IMR-90 (cell line): Measurements from ENCODE around the gene PRKAG2. TPM values are rescaled to one million over a fixed set of nuclear protein-coding genes. Genes with fewer than 3 reads are reported as not detected.

Experiments
- ATAC-seq: fragments of 200-7000 bp; cut with Tn5 transposase; 2 replicates; pipeline ENCODE4 v1.9.1; 2020; ENCODE audit warnings: low read depth, mild to moderate bottlenecking, moderate library complexity
- BruUV-seq: library from RNA; stranded (reverse); fragments of 400-500 nt; replicated peaks from 2 replicates; lab custom pipeline; 2021; lab: Mats Ljungman, UMichigan
- CTCF ChIA-PET: fragments of 300-600 bp; formaldehyde crosslinking; extraction: SDS; loops from one replicate; lab custom pipeline; 2021; ENCODE audit warnings: antibody characterized with exemption; lab: Yijun Ruan, JAX
- POLR2A ChIA-PET: fragments of 300-600 bp; sonication (Branson Sonifier 250); formaldehyde crosslinking; loops from one replicate; lab custom pipeline; 2022; ENCODE audit warnings: antibody characterized with exemption; ENCODE audit not compliant: unreplicated experiment; lab: Charles Lee
- DNase-seq: peaks from one replicate; pipeline ENCODE4 v3.0.0; 2013
- H2AFZ ChIP-seq: replicated peaks from 2 replicates; pipeline ENCODE3; 2013; ENCODE audit warnings: low read length, mild to moderate bottlenecking; ENCODE audit not compliant: poor library complexity
- H2AK5ac ChIP-seq: 2 replicates; pipeline ENCODE4 v1.6.1; 2013; ENCODE audit warnings: low read depth, low read length, inconsistent platforms
- H2AK9ac ChIP-seq: replicated peaks from 2 replicates; pipeline ENCODE3; 2013; ENCODE audit warnings: mild to moderate bottlenecking, low read depth, low read length, moderate library complexity; ENCODE audit not compliant: poor library complexity
- H2BK120ac ChIP-seq: 2 replicates; pipeline ENCODE4 v1.6.1; 2013; ENCODE audit warnings: low read depth, low read length, inconsistent platforms
- H2BK15ac ChIP-seq: 3 replicates; pipeline ENCODE4 v1.6.1; 2013; ENCODE audit warnings: low read depth, low read length, inconsistent platforms
- H2BK20ac ChIP-seq: 2 replicates; pipeline ENCODE4 v1.6.1; 2013; ENCODE audit warnings: low read depth, mild to moderate bottlenecking, inconsistent platforms, low read length, moderate library complexity
- H2BK5ac ChIP-seq: 2 replicates; pipeline ENCODE4 v1.6.1; 2013; ENCODE audit warnings: mild to moderate bottlenecking, low read depth, low read length, inconsistent platforms; ENCODE audit not compliant: poor library complexity, severe bottlenecking
- H3K14ac ChIP-seq: replicated peaks from 2 replicates; pipeline ENCODE4 v1.6.1; 2013; ENCODE audit warnings: low read depth, low read length, inconsistent platforms
- H3K18ac ChIP-seq: 2 replicates; pipeline ENCODE4 v1.6.1; 2013; ENCODE audit warnings: low read depth, low read length, control low read depth
- H3K23ac ChIP-seq: 2 replicates; pipeline ENCODE4 v1.6.1; 2013; ENCODE audit warnings: low read depth, low read length, inconsistent platforms
- H3K27ac ChIP-seq: 2 replicates; pipeline ENCODE4 v1.5.1; 2013; ENCODE audit warnings: mild to moderate bottlenecking, control low read depth, low read length; ENCODE audit not compliant: insufficient read depth
- H3K27me3 ChIP-seq: 2 replicates; pipeline ENCODE4 v1.6.1; 2013; ENCODE audit warnings: low read length; ENCODE audit not compliant: control insufficient read depth, insufficient read depth
- H3K36me3 ChIP-seq: 2 replicates; pipeline ENCODE4 v1.6.1; 2013; ENCODE audit warnings: low read length, mixed read lengths; ENCODE audit not compliant: control insufficient read depth, insufficient read depth
- H3K4ac ChIP-seq: 2 replicates; pipeline ENCODE4 v1.6.1; 2013; ENCODE audit warnings: low read depth, low read length, inconsistent platforms
- H3K4me1 ChIP-seq: 2 replicates; pipeline ENCODE4 v1.6.1; 2013; ENCODE audit warnings: low read length, mixed read lengths; ENCODE audit not compliant: control insufficient read depth, insufficient read depth
- H3K4me2 ChIP-seq: 2 replicates; pipeline ENCODE4 v1.6.1; 2013; ENCODE audit warnings: low read depth, mild to moderate bottlenecking, control low read depth, low read length, moderate library complexity
- H3K4me3 ChIP-seq: 2 replicates; pipeline ENCODE4 v1.5.1; 2013; ENCODE audit warnings: low read depth, mild to moderate bottlenecking, control low read depth, low read length, moderate library complexity; ENCODE audit not compliant: insufficient read depth
- H3K56ac ChIP-seq: 2 replicates; pipeline ENCODE4 v1.6.1; 2013; ENCODE audit warnings: low read length, inconsistent platforms; ENCODE audit not compliant: insufficient read depth; ENCODE audit errors: extremely low read depth
- H3K79me1 ChIP-seq, 2 experiments: 2 replicates each; pipeline ENCODE4 v1.6.1; 2013; ENCODE audit warnings: low read length in 2 of 2, inconsistent platforms in 1 of 2, low read depth in 1 of 2
- H3K9ac ChIP-seq: 2 replicates; pipeline ENCODE4 v1.6.1; 2013; ENCODE audit warnings: low read depth, low read length, control low read depth
- H3K9me1 ChIP-seq: 2 replicates; pipeline ENCODE4 v1.6.1; 2013; ENCODE audit warnings: low read length, inconsistent platforms; ENCODE audit not compliant: insufficient read depth
- H3K9me3 ChIP-seq: 2 replicates; pipeline ENCODE4 v1.6.1; 2013; ENCODE audit warnings: low read length; ENCODE audit not compliant: control insufficient read depth, insufficient read depth
- H4K20me1 ChIP-seq: 2 replicates; pipeline ENCODE4 v1.6.1; 2013; ENCODE audit warnings: low read length, inconsistent platforms; ENCODE audit not compliant: insufficient read depth
- H4K5ac ChIP-seq: 2 replicates; pipeline ENCODE4 v1.6.1; 2013; ENCODE audit warnings: mild to moderate bottlenecking, low read depth, low read length, control low read depth
- H4K8ac ChIP-seq, 2 experiments: 2 replicates each; pipeline ENCODE4 v1.6.1; 2013; ENCODE audit warnings: low read depth in 2 of 2, low read length in 2 of 2, control low read depth in 1 of 2, inconsistent platforms in 1 of 2
- H4K91ac ChIP-seq: 2 replicates; pipeline ENCODE4 v1.6.1; 2013; ENCODE audit warnings: low read depth, low read length, inconsistent platforms; ENCODE audit not compliant: insufficient read depth
- BHLHE40 ChIP-seq: fragments of 150-350 bp; IDR thresholded peaks from 2 replicates; pipeline ENCODE4 v1.6.1; 2016; ENCODE audit warnings: mild to moderate bottlenecking, low read depth, low read length
- CEBPB ChIP-seq: IDR thresholded peaks from 2 replicates; pipeline ENCODE4 v1.6.1; 2012; ENCODE audit warnings: low read depth, low read length, improper control_type of control experiment
- CHD1 ChIP-seq: IDR thresholded peaks from 2 replicates; pipeline ENCODE4 v1.6.1; 2012; ENCODE audit warnings: low read depth, low read length, improper control_type of control experiment
- FOS ChIP-seq: fragments of 150-350 bp; IDR thresholded peaks from 2 replicates; pipeline ENCODE4 v1.6.1; 2016; ENCODE audit warnings: low read depth, low read length
- MAZ ChIP-seq: IDR thresholded peaks from 2 replicates; pipeline ENCODE4 v1.6.1; 2012; ENCODE audit warnings: low read depth, mild to moderate bottlenecking, low read length, improper control_type of control experiment, moderate library complexity, borderline replicate concordance
- MXI1 ChIP-seq: IDR thresholded peaks from 2 replicates; pipeline ENCODE4 v1.6.1; 2012; ENCODE audit warnings: low read depth, mild to moderate bottlenecking, low read length, moderate library complexity, borderline replicate concordance
- NFE2L2 ChIP-seq: fragments of 150-350 bp; IDR thresholded peaks from 2 replicates; pipeline ENCODE4 v1.6.1; 2016; ENCODE audit warnings: low read depth, mild to moderate bottlenecking, low read length
- POLR2A ChIP-seq: IDR thresholded peaks from 2 replicates; pipeline ENCODE4 v1.6.1; 2012; ENCODE audit warnings: mild to moderate bottlenecking, low read depth, low read length
- RAD21 ChIP-seq: IDR thresholded peaks from 2 replicates; pipeline ENCODE4 v1.6.1; 2012; ENCODE audit warnings: low read length, improper control_type of control experiment
- RFX5 ChIP-seq: IDR thresholded peaks from 2 replicates; pipeline ENCODE4 v1.8.0; 2012; ENCODE audit warnings: low read depth, mild to moderate bottlenecking, low read length, moderate library complexity
- SMC3 ChIP-seq: fragments of 150-350 bp; IDR thresholded peaks from 2 replicates; pipeline ENCODE4 v1.6.1; 2016; ENCODE audit warnings: low read depth, mild to moderate bottlenecking, antibody characterized with exemption, low read length, moderate library complexity
- dilution Hi-C: fragments of 300-500 bp; cut with HindIII; formaldehyde crosslinking; loops from one replicate; pipeline ENCODE4 v1.14.3; 2018; ENCODE audit warnings: low sequenced_read_pairs; ENCODE audit not compliant: unreplicated experiment
- in situ Hi-C: fragments of 300-500 bp; cut with MboI; formaldehyde crosslinking; loops from 3 replicates; pipeline ENCODE4 v1.14.3; 2019; ENCODE audit warnings: low sequenced_read_pairs, inconsistent platforms, mixed read lengths
- intact Hi-C: fragments of 100-400 bp; cut with micrococcal nuclease; formaldehyde crosslinking; loops from 2 replicates; pipeline ENCODE4 v1.10.0; 2022
- polyA plus RNA-seq, 3 experiments: library from polyadenylated mRNA; depleted of rRNA; stranded (reverse); fragments of >200 nt; gene quantifications; 2 replicates each; pipeline ENCODE4 v1.2.3, GENCODE V29; 2012; ENCODE audit warnings: low replicate concordance in 1 of 3
- total RNA-seq: library from RNA; depleted of rRNA; stranded (reverse); fragments of >200 nt; gene quantifications from 2 replicates; pipeline ENCODE4 v1.2.3, GENCODE V29; 2012
- TF ChIP-seq, protein P1 (sequence below): fragments of 150-350 bp; IDR thresholded peaks from 2 replicates; pipeline ENCODE4 v1.6.1; 2016; ENCODE audit warnings: low read depth, mild to moderate bottlenecking, low read length, moderate library complexity, borderline replicate concordance
- TF ChIP-seq, protein P2 (sequence below): fragments of 150-350 bp; IDR thresholded peaks from 2 replicates; pipeline ENCODE4 v1.6.1; 2017; ENCODE audit warnings: mild to moderate bottlenecking, antibody characterized with exemption, low read length, low read depth

Gene PRKAG2
- total and polyA plus RNA-seq, 2 of the 4 experiments (the other 2 are of a cell fraction): 15.4 to 21.6 TPM

DNA sequence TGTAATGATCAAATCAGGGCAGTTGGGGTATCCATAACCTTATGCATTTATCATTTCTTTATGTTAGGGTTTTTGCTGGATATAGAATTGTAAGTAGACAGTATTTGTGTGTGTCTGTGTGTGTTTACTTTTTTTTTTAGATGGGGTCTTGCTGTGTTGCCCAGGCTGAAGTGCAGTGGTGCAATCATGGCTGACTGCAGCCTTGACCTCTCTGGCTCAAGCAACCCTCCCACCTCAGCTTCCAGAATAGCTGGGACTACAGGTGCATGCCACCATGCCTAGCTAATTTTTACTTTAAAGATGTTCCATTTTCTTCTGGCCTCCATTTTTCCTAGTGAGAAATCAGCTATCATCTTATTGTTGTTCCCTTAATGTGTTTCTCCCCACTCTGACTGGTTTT is 347.1 kb downstream of the PRKAG2 start:
- H3K9ac ChIP-seq: no peak overlapping the region
- ATAC-seq (no peak), DNase-seq (no peak)
- no peak overlapping the region for H2BK20ac ChIP-seq
- no TSS peak for BruUV-seq
- no peak overlapping the region for H3K56ac ChIP-seq
- H3K14ac ChIP-seq: no peak overlapping the region
- no peak overlapping the region for H3K4ac ChIP-seq
- no peaks in the 10 kb centered on the region for H4K20me1 ChIP-seq
- in situ Hi-C loops: no loop called here
- ChIA-PET CTCF (no interaction called here), POLR2A (no interaction called here)
- no peak overlapping the region for H3K18ac ChIP-seq
- H4K5ac ChIP-seq: no peak overlapping the region
- no peak for TF ChIP-seq SMC3
- TF ChIP-seq FOS: no peak
- no peak for TF ChIP-seq MAZ
- TF ChIP-seq CEBPB: no peak
- TF ChIP-seq POLR2A: no peak
- TF ChIP-seq CHD1: no peak
- TF ChIP-seq RFX5: no peak
- TF ChIP-seq MXI1: no peak
- TF ChIP-seq RAD21: no peak
- TF ChIP-seq, protein P1, sequence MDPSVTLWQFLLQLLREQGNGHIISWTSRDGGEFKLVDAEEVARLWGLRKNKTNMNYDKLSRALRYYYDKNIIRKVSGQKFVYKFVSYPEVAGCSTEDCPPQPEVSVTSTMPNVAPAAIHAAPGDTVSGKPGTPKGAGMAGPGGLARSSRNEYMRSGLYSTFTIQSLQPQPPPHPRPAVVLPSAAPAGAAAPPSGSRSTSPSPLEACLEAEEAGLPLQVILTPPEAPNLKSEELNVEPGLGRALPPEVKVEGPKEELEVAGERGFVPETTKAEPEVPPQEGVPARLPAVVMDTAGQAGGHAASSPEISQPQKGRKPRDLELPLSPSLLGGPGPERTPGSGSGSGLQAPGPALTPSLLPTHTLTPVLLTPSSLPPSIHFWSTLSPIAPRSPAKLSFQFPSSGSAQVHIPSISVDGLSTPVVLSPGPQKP: no peak
- TF ChIP-seq NFE2L2: no peak
- TF ChIP-seq BHLHE40: no peak
- TF ChIP-seq, protein P2, sequence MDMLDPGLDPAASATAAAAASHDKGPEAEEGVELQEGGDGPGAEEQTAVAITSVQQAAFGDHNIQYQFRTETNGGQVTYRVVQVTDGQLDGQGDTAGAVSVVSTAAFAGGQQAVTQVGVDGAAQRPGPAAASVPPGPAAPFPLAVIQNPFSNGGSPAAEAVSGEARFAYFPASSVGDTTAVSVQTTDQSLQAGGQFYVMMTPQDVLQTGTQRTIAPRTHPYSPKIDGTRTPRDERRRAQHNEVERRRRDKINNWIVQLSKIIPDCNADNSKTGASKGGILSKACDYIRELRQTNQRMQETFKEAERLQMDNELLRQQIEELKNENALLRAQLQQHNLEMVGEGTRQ: no peak
- peaks cover 14% of the 10 kb centered on the region for H3K9me3 ChIP-seq
- H2BK120ac ChIP-seq: no peak overlapping the region
- no peak overlapping the region for H3K4me3 ChIP-seq
- dilution Hi-C loops: no loop called here
- H4K91ac ChIP-seq: no peak overlapping the region
- no peak overlapping the region for H3K27ac ChIP-seq
- H2AK9ac ChIP-seq: no peak overlapping the region
- H3K23ac ChIP-seq: no peak overlapping the region
- no peaks in the 10 kb centered on the region for H3K27me3 ChIP-seq
- no peaks in the 10 kb centered on the region for H3K9me1 ChIP-seq
- H3K4me2 ChIP-seq: no peak overlapping the region
- H3K36me3 ChIP-seq: no peaks in the 10 kb centered on the region
- H2BK15ac ChIP-seq: no peak overlapping the region
- intact Hi-C loops: no loop called here
- H2AK5ac ChIP-seq: no peak overlapping the region
- H3K79me1 ChIP-seq: no peaks in the 10 kb centered on the region
- no peak overlapping the region for H2BK5ac ChIP-seq
- no peak overlapping the region for H2AFZ ChIP-seq
- H4K8ac ChIP-seq: no peak overlapping the region
- H3K4me1 ChIP-seq: no peaks in the 10 kb centered on the region
